Neuronal stem cell (in vitro differentiated cells): Measurements from ENCODE around the gene FAM163B.

Experiments
- DNase-seq: peaks from one replicate; pipeline ENCODE4 v3.0.0-alpha.2; 2013; ENCODE audit warnings: low spot score
- H2AFZ ChIP-seq: one replicate; pipeline ENCODE4 v1.6.1; 2013; ENCODE audit warnings: mild to moderate bottlenecking, low read length, inconsistent platforms
- H2AK5ac ChIP-seq: 2 replicates; pipeline ENCODE4 v1.6.1; 2013; ENCODE audit warnings: low read depth, mild to moderate bottlenecking, inconsistent platforms, low read length, moderate library complexity, mixed read lengths
- H2BK120ac ChIP-seq: 2 replicates; pipeline ENCODE4 v1.6.1; 2013; ENCODE audit warnings: low read depth, mild to moderate bottlenecking, inconsistent platforms, low read length, moderate library complexity, mixed read lengths
- H2BK12ac ChIP-seq: one replicate; pipeline ENCODE4 v1.6.1; 2013; ENCODE audit warnings: low read length, inconsistent platforms
- H2BK15ac ChIP-seq: 2 replicates; pipeline ENCODE4 v1.6.1; 2013; ENCODE audit warnings: mild to moderate bottlenecking, low read length, inconsistent platforms, mixed read lengths
- H2BK5ac ChIP-seq: one replicate; pipeline ENCODE4 v1.6.1; 2013; ENCODE audit warnings: inconsistent platforms, mild to moderate bottlenecking, low read length, moderate library complexity
- H3K14ac ChIP-seq: one replicate; pipeline ENCODE4 v1.6.1; 2013; ENCODE audit warnings: low read length, inconsistent platforms
- H3K18ac ChIP-seq: 2 replicates; pipeline ENCODE4 v1.6.1; 2013; ENCODE audit warnings: low read length, inconsistent platforms
- H3K23ac ChIP-seq: 2 replicates; pipeline ENCODE4 v1.6.1; 2013; ENCODE audit warnings: low read depth, mild to moderate bottlenecking, mixed read lengths, low read length, inconsistent platforms; ENCODE audit not compliant: poor library complexity
- H3K27ac ChIP-seq: replicated peaks from 3 replicates; pipeline ENCODE4 v1.5.1; 2013; ENCODE audit warnings: low read length, inconsistent platforms
- H3K27me3 ChIP-seq, 3 experiments: 2 replicates each; pipeline ENCODE4 v1.6.1; 2013; ENCODE audit warnings: low read length in 3 of 3, mild to moderate bottlenecking in 2 of 3, inconsistent platforms in 1 of 3, low read depth in 1 of 3, mixed read lengths in 1 of 3, moderate library complexity in 1 of 3; ENCODE audit not compliant: control insufficient read depth in 3 of 3, insufficient read depth in 3 of 3
- H3K36me3 ChIP-seq, 2 donors: replicated peaks in 1 of 2; 2 replicates each; pipeline ENCODE4 v1.6.1; 2013; ENCODE audit warnings: low read length in 2 of 2; ENCODE audit not compliant: control insufficient read depth in 2 of 2, insufficient read depth in 2 of 2
- H3K4ac ChIP-seq: 2 replicates; pipeline ENCODE4 v1.6.1; 2013; ENCODE audit warnings: inconsistent platforms, mild to moderate bottlenecking, low read length, moderate library complexity
- H3K4me1 ChIP-seq, 2 donors: 1 replicate in 1 of 2; 2 replicates in 1 of 2; pipeline ENCODE4 v1.6.1; 2013; ENCODE audit warnings: low read length in 2 of 2, low read depth in 1 of 2; ENCODE audit not compliant: control insufficient read depth in 2 of 2, insufficient read depth in 1 of 2
- H3K4me2 ChIP-seq: one replicate; pipeline ENCODE4 v1.6.1; 2013; ENCODE audit warnings: mild to moderate bottlenecking, low read length, inconsistent platforms; ENCODE audit not compliant: insufficient read depth, poor library complexity, severe bottlenecking
- H3K4me3 ChIP-seq, 2 donors: 2 replicates each; pipeline ENCODE4 v1.5.1; 2013; ENCODE audit warnings: low read length in 2 of 2, mild to moderate bottlenecking in 2 of 2, inconsistent platforms in 1 of 2, moderate library complexity in 1 of 2
- H3K79me1 ChIP-seq: one replicate; pipeline ENCODE4 v1.6.1; 2013; ENCODE audit warnings: low read depth, mild to moderate bottlenecking, inconsistent platforms, low read length, moderate library complexity
- H3K9ac ChIP-seq: one replicate; pipeline ENCODE4 v1.6.1; 2013; ENCODE audit warnings: mild to moderate bottlenecking, low read depth, low read length, inconsistent platforms; ENCODE audit not compliant: poor library complexity
- H3K9me3 ChIP-seq, 2 donors: replicated peaks in 1 of 2; 2 replicates each; pipeline versions ENCODE3 to v1.6.1; 2013; ENCODE audit warnings: low read length in 2 of 2, mild to moderate bottlenecking in 2 of 2, inconsistent platforms in 1 of 2, low read depth in 1 of 2, mixed read lengths in 1 of 2, moderate library complexity in 1 of 2; ENCODE audit not compliant: control insufficient read depth in 2 of 2, insufficient read depth in 1 of 2
- H4K8ac ChIP-seq: one replicate; pipeline ENCODE4 v1.6.1; 2013; ENCODE audit warnings: low read depth, mild to moderate bottlenecking, inconsistent platforms, low read length, moderate library complexity
- H4K91ac ChIP-seq: one replicate; pipeline ENCODE4 v1.6.1; 2013; ENCODE audit warnings: low read length, low read depth, mild to moderate bottlenecking, inconsistent platforms; ENCODE audit not compliant: poor library complexity
- WGBS, 2 donors: extraction: QIAGEN DNeasy Blood & Tissue Kit; methylation state at CpG; one replicate each; pipeline ENCODE4 v1.1.7; 2013; ENCODE audit warnings: missing lambda C conversion rate in 2 of 2, mixed read lengths in 1 of 2; ENCODE audit not compliant: insufficient read length in 2 of 2, insufficient replicate concordance in 1 of 2; ENCODE audit errors: extremely low coverage in 2 of 2; 5-methylcytosine and 5-hydroxymethylcytosine counted together

FAM163B gene

DNA sequence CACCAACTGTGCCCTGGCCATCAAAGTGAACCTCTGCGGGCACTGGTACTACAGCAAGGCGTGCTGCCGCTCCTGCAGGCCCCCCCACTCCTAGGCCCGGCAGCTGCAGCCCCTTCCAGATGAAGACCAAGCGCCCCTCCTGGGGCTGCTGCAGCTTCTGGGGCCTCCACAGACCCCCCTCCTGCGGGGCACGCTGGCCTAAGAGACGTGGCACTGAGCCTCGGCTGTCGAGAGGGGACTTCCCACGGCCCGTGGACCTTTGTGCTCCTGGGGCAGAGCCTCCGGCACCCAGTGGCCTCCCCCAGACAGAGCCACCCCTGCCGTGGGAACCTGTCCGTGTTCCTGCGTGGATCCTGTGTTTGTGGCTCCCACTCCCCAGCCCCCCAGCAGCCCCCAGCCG is 34.4 kb downstream of the FAM163B start:
- H2AFZ ChIP-seq: no peak overlapping the region
- H3K36me3 ChIP-seq: no peaks in the 10 kb centered on the region
- H2BK5ac ChIP-seq: no peak overlapping the region
- H4K91ac ChIP-seq: no peak overlapping the region
- peak overlapping the region; percentile 76 for H3K18ac ChIP-seq
- peak overlapping the region; percentile 58 for H2BK12ac ChIP-seq
- no peak for DNase-seq
- H3K27ac ChIP-seq: no peak overlapping the region
- no peak overlapping the region for H3K4me3 ChIP-seq
- H4K8ac ChIP-seq: no peak overlapping the region
- no peak overlapping the region for H3K9ac ChIP-seq
- peak overlapping the region; percentile 99 for H2AK5ac ChIP-seq
- peak overlapping the region; percentile 43 for H3K23ac ChIP-seq
- no peaks in the 10 kb centered on the region for H3K79me1 ChIP-seq
- peaks cover 0 to 26% (median 0%) of the 10 kb centered on the region in 3 experiments for H3K27me3 ChIP-seq
- peaks cover 2 to 6% of the 10 kb centered on the region in 2 donors for H3K4me1 ChIP-seq
- H3K4ac ChIP-seq: no peak overlapping the region
- no peak overlapping the region for H3K4me2 ChIP-seq
- no peak overlapping the region for H2BK15ac ChIP-seq
- H3K14ac ChIP-seq: no peak overlapping the region
- WGBS, 2 donors: no CpG with 5 or more reads among the region's 17 CpGs
- H3K9me3 ChIP-seq: no peaks in the 10 kb centered on the region
- peak overlapping the region; percentile 61 for H2BK120ac ChIP-seq

GRCh38 chr9:133573791-133574515 is 35.2 kb downstream of the FAM163B start:
- peak overlapping the region; percentile 46 for H2AK5ac ChIP-seq
- peak overlapping the region; percentile 30 for H2BK15ac ChIP-seq
- H3K27ac ChIP-seq: no peak overlapping the region
- H4K91ac ChIP-seq: no peak overlapping the region
- no peak overlapping the region for H3K4me3 ChIP-seq
- no peak overlapping the region for H2AFZ ChIP-seq
- H3K36me3 ChIP-seq: no peaks in the 10 kb centered on the region
- no peak overlapping the region for H3K4me2 ChIP-seq
- H4K8ac ChIP-seq: no peak overlapping the region
- no peak for DNase-seq
- peaks cover 0 to 26% (median 0%) of the 10 kb centered on the region in 3 experiments for H3K27me3 ChIP-seq
- peak overlapping the region; percentile 56 for H3K14ac ChIP-seq
- peak overlapping the region; percentile 90 for H3K18ac ChIP-seq
- peak overlapping the region; percentile 91 for H3K23ac ChIP-seq
- H2BK5ac ChIP-seq: no peak overlapping the region
- no peak overlapping the region for H3K4ac ChIP-seq
- no peak overlapping the region for H2BK12ac ChIP-seq
- H3K9ac ChIP-seq: no peak overlapping the region
- peaks cover 3 to 6% of the 10 kb centered on the region in 2 donors for H3K4me1 ChIP-seq
- H2BK120ac ChIP-seq: no peak overlapping the region
- no CpG with 5 or more reads among the region's 21 CpGs for WGBS, 2 donors
- H3K9me3 ChIP-seq: no peaks in the 10 kb centered on the region
- H3K79me1 ChIP-seq: no peaks in the 10 kb centered on the region

DNA sequence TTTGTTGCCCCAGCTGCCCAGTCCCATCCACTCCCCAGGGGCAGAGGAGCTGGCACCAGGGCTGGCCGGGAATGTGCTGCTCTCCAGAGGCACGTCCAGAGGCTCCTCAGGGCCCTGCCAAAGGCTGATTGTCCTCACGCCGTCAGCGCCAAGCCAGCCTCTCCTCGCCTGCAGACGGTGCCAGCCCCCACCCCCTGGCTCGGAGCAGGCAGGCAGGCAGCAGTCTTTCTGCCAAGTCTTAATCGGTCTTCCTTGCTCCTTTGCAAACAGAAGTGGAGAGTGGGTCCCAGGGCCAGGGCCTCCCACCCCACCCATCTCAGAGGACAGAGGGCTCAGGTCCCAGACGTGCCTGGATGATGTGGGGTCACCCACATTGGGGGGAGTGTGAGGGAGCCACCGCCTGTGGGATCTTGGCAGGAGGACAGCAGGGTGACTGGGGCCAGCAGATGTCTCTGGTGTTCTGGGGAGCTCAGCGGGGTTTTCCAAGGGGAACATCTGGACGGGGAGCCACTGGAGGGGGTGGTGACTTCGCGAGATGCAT is 36.3 kb downstream of the FAM163B start:
- peaks cover 0 to 26% (median 0%) of the 10 kb centered on the region in 3 experiments for H3K27me3 ChIP-seq
- H3K9me3 ChIP-seq: no peaks in the 10 kb centered on the region

DNA sequence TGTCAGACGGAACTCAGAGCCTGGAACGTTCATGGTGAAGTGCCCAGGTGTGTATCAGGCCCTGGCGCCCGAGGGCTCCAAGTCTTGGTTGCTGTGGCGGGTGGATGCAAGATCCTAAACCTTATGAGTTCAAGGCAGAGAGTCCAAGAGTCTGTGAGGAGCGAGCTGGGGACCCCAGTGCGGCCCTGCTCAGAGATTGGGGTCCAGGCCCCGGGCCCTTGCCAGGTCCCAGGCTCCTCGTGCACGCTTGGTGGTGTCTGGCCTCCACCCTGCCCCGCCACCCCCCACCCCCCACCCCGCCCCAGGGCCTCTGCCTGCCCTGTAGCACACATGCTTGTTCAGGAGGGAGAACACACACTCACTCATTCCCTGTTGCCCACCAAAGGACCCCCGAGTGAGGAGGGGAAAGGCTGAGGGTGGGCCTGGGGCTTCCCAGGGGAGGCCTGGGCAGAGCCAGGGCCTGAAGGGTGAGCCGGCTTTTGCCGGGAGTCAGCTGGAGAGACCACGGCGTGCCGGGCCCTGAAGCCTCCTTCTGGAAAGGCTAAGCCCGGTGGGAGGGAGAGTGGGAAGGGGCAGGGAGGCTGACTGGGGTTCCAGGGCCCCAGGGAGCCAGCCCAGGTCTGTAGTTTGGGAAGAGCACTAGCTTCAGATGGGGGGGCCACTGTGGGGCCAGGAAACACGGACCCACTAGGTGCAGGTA is 37.1 kb downstream of the FAM163B start:
- Histone ChIP-seq H3K9ac (no peak overlapping the region), H3K36me3 (no peaks in the 10 kb centered on the region), H2BK12ac (no peak overlapping the region), H2BK120ac (peak overlapping the region; percentile 83), H2AK5ac (no peak overlapping the region), H2BK15ac (peak overlapping the region; percentile 81), H3K23ac (peak overlapping the region; percentile 91), H4K91ac (no peak overlapping the region), H3K4ac (no peak overlapping the region), H3K27me3 (peaks cover 0 to 26% (median 0%) of the 10 kb centered on the region in 3 experiments), H3K14ac (peak overlapping the region; percentile 56), H3K18ac (peak overlapping the region; percentile 48), H4K8ac (no peak overlapping the region), H3K27ac (no peak overlapping the region), H2BK5ac (no peak overlapping the region), H3K79me1 (peaks cover 3% of the 10 kb centered on the region), H3K4me3 (no peak overlapping the region), H3K4me1 (peaks cover 0 to 2% of the 10 kb centered on the region in 2 donors), H3K4me2 (no peak overlapping the region), H2AFZ (no peak overlapping the region), H3K9me3 (no peaks in the 10 kb centered on the region)
- no CpG with 5 or more reads among the region's 20 CpGs for WGBS, 2 donors
- DNase-seq: no peak

More for the DNA sequence above, 36.3 kb downstream of the FAM163B start:
- Histone ChIP-seq H2BK15ac (peak overlapping the region; percentile 58), H3K18ac (peak overlapping the region; percentile 76), H2AK5ac (peak overlapping the region; percentile 56), H2BK12ac (no peak overlapping the region), H2BK120ac (peak overlapping the region; percentile 83), H3K4me3 (peak overlapping the region in 1 of 2 donors; percentile 32), H3K4ac (no peak overlapping the region), H2AFZ (no peak overlapping the region), H3K36me3 (no peaks in the 10 kb centered on the region), H4K91ac (no peak overlapping the region), H3K9ac (no peak overlapping the region), H4K8ac (no peak overlapping the region), H3K23ac (peak overlapping the region; percentile 91), H3K79me1 (no peaks in the 10 kb centered on the region), H3K4me2 (no peak overlapping the region), H3K27ac (no peak overlapping the region), H2BK5ac (peak overlapping the region; percentile 24), H3K14ac (peak overlapping the region; percentile 56), H3K4me1 (peaks cover 2 to 3% of the 10 kb centered on the region in 2 donors)
- no peak for DNase-seq
- no CpG with 5 or more reads among the region's 15 CpGs for WGBS, 2 donors
